Peyer's patch (tissue), 4 donors: ENCODE data around the gene SWAP70. TPM values are rescaled to one million over a fixed set of nuclear protein-coding genes. Genes with fewer than 3 reads are reported as not detected.

Source experiments
- DNase-seq, 3 donors: peaks; one replicate each; pipeline ENCODE4 v3.0.0-alpha.2; 2017 to 2019
- H3K27ac ChIP-seq, 4 donors: fragments of 200-600 bp; sonication (generic); one replicate each; pipeline ENCODE4 v1.5.1; 2016 to 2019
- H3K27me3 ChIP-seq, 2 donors: fragments of 200-600 bp; sonication (generic); one replicate each; pipeline ENCODE4 v1.5.1; 2019
- H3K36me3 ChIP-seq, 3 donors: fragments of 200-600 bp; sonication (generic); one replicate each; pipeline ENCODE4 v1.5.1; 2016 to 2019
- H3K4me1 ChIP-seq, 4 donors: fragments of 200-600 bp; sonication (generic); one replicate each; pipeline ENCODE4 v1.5.1; 2016 to 2019
- H3K4me3 ChIP-seq, 4 donors: fragments of 200-600 bp; sonication (generic); 1 replicate in 3 of 4; 2 replicates in 1 of 4; pipeline ENCODE4 v1.5.1; 2016 to 2019; ENCODE audit warnings: mild to moderate bottlenecking in 1 of 4
- H3K9me3 ChIP-seq, 4 donors: fragments of 200-600 bp; sonication (generic); one replicate each; pipeline ENCODE4 v1.5.1; 2016 to 2019; ENCODE audit warnings: mild to moderate bottlenecking in 1 of 4
- CTCF ChIP-seq, 6 experiments: fragments of 450-650 bp in 4 of 6; fragments of 200-600 bp in 2 of 6; sonication (generic) in 1 of 6; IDR thresholded peaks; one replicate each; pipeline ENCODE4 v1.5.1; 2017 to 2019; ENCODE audit warnings: antibody characterized with exemption in 6 of 6, mild to moderate bottlenecking in 3 of 6, moderate library complexity in 1 of 6
- POLR2A ChIP-seq, 2 donors: fragments of 450-650 bp; IDR thresholded peaks; one replicate each; pipeline ENCODE4 v1.5.1; 2017; ENCODE audit warnings: antibody characterized with exemption in 2 of 2, mild to moderate bottlenecking in 2 of 2, moderate library complexity in 2 of 2
- total RNA-seq, 4 donors: library from RNA; depleted of rRNA; stranded (reverse); fragments of >200 nt; gene quantifications; one replicate each; pipeline ENCODE4 v1.1.0, GENCODE V29; 2016

Gene SWAP70
- total RNA-seq, 4 donors from 2014 or later: 16.8 to 62.7 (median 26.1) TPM

DNA sequence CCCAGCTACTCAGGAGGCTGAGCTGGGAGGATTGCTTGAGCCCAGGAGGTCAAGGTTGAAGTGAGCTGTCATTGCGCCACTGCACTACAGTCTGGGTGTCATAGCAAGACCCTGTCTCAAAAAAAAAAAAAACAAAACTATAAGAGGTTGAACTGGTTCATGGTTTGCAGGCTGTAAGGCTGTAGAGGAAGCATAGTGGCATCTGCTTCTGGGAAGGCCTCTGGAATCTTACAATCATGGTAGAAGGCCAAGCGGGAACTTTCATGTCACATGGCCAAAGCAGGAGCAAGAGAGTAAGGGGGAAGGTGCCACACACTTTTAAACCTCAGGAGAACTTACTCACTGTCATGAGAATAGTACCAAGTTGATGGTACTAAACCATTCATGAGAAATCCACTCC is 109.6 kb downstream of the SWAP70 start:
- no peak for TF ChIP-seq CTCF (IDR thresholded peaks at IDR 0.05)
- no peak for TF ChIP-seq POLR2A (IDR thresholded peaks at IDR 0.05)
- H3K4me1 ChIP-seq: no peaks in the 10 kb centered on the region
- H3K36me3 ChIP-seq: no peaks in the 10 kb centered on the region
- H3K27me3 ChIP-seq: no peaks in the 10 kb centered on the region
- H3K4me3 ChIP-seq: no peak overlapping the region
- H3K9me3 ChIP-seq: no peaks in the 10 kb centered on the region
- DNase-seq: no peak
- H3K27ac ChIP-seq: no peak overlapping the region

GRCh38 chr11:9774109-9774508 is 110.2 kb downstream of the SWAP70 start:
- no peak overlapping the region for H3K27ac ChIP-seq
- peaks cover 0 to under 1% (median 0%) of the 10 kb centered on the region in 3 donors for H3K36me3 ChIP-seq
- H3K4me3 ChIP-seq: no peak overlapping the region
- no peaks in the 10 kb centered on the region for H3K9me3 ChIP-seq
- TF ChIP-seq CTCF (IDR thresholded peaks at IDR 0.05) (no peak), POLR2A (IDR thresholded peaks at IDR 0.05) (no peak)
- no peaks in the 10 kb centered on the region for H3K27me3 ChIP-seq
- no peak for DNase-seq
- no peaks in the 10 kb centered on the region for H3K4me1 ChIP-seq

- no peaks in the 10 kb centered on the region for H3K4me1 ChIP-seq
- H3K4me3 ChIP-seq: no peak overlapping the region
- no peak for DNase-seq
- no peaks in the 10 kb centered on the region for H3K9me3 ChIP-seq
- no peak for TF ChIP-seq CTCF (IDR thresholded peaks at IDR 0.05)
- TF ChIP-seq POLR2A (IDR thresholded peaks at IDR 0.05): no peak
- peaks cover 0 to 8% (median 0%) of the 10 kb centered on the region in 3 donors for H3K36me3 ChIP-seq
- H3K27me3 ChIP-seq: no peaks in the 10 kb centered on the region
- no peak overlapping the region for H3K27ac ChIP-seq
Measured at GRCh38 chr11:9774591-9775397, 110.9 kb downstream of the SWAP70 start.

- no peak for DNase-seq
- TF ChIP-seq POLR2A (IDR thresholded peaks at IDR 0.05): no peak
- no peak for TF ChIP-seq CTCF (IDR thresholded peaks at IDR 0.05)
- no peak overlapping the region for H3K27ac ChIP-seq
Measured at GRCh38 chr11:9775398-9775779, 111.5 kb downstream of the SWAP70 start.

DNA sequence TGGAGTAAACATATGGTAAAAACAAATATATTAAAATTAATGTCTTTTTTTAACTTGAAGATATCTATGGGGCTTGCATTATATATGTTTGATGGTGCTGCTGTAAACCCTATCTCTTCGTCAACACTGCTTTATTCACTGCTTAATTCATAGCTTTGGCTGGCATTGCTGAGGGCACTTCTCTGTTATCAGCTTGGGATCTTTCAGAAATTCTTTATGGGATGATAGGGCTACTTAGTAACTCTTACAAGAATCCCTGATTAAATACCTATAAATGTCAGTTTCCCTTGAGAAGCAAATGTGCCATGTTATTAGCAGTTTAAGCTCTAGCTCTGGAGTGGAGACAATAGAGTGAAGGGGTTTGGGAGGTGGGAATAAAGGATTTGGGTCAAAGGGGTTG is 112.3 kb downstream of the SWAP70 start:
- H3K4me3 ChIP-seq: no peak overlapping the region
- H3K36me3 ChIP-seq: peaks cover 0 to 22% (median 0%) of the 10 kb centered on the region in 3 donors
- no peaks in the 10 kb centered on the region for H3K4me1 ChIP-seq
- no peak overlapping the region for H3K27ac ChIP-seq
- no peak for DNase-seq
- no peaks in the 10 kb centered on the region for H3K9me3 ChIP-seq
- no peaks in the 10 kb centered on the region for H3K27me3 ChIP-seq
- TF ChIP-seq POLR2A (IDR thresholded peaks at IDR 0.05): no peak
- TF ChIP-seq CTCF (IDR thresholded peaks at IDR 0.05): no peak

More at GRCh38 chr11:9775398-9775779, 111.5 kb downstream of the SWAP70 start:
- no peak overlapping the region for H3K4me3 ChIP-seq
- H3K4me1 ChIP-seq: no peaks in the 10 kb centered on the region
- H3K27me3 ChIP-seq: no peaks in the 10 kb centered on the region
- peaks cover 0 to 14% (median 0%) of the 10 kb centered on the region in 3 donors for H3K36me3 ChIP-seq
- H3K9me3 ChIP-seq: no peaks in the 10 kb centered on the region
